CD4-positive, alpha-beta T cell treated with Interleukin-17A for 4 hours (primary cell): Measurements from ENCODE around the gene MGAT4A.

Experiments used
- DNase-seq: peaks from one replicate; pipeline ENCODE4 v3.0.0-alpha.2; 2020; ENCODE audit warnings: mixed read lengths

The MGAT4A gene

GRCh38 chr2:98731041-98731893 lies at the start of gene MGAT4A:
MGAT4A (minus strand) TSS chr2:98731132; CDS start chr2:98726332, 4,800 bp downstream.
- DNase-seq: peak; percentile 87

DNA sequence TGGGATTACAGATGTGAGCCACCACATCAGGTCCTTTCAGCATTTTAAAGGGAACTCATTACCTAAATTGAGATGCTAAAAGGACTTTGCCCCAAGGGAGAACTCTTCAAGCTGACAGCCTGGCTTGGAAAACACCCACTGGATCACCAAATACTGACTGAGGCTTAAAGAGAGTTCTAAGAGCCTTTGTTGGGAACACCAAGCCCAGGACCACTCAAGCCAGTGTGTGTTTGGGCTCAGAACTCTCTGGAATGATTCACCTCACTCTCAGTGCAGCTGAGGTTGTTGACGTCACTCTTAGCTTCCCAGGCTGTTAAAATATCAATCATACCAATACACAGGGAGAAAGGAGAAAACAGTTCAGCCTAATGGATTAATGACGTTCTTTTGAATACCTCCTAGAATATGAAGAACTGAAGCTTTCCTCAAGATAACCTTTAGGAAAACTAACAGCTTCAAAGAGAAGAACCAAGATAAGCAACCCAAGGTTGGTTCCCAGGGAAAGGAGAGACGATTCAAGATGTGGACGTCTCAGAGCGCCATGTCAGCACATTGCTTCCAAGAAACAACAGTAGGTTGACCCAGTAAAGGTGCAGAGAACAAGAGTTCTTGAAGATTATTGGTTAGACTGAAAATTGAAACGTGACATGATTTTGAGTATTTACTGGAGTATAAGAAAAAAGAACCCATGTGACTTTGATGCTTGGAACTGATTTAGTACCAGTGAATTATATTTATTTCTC lies 48.0 kb upstream of the MGAT4A start:
- DNase-seq: no peak

- DNase-seq: no peak
Observed at GRCh38 chr2:98778151-98778550, 47.2 kb upstream of the MGAT4A start.

DNA sequence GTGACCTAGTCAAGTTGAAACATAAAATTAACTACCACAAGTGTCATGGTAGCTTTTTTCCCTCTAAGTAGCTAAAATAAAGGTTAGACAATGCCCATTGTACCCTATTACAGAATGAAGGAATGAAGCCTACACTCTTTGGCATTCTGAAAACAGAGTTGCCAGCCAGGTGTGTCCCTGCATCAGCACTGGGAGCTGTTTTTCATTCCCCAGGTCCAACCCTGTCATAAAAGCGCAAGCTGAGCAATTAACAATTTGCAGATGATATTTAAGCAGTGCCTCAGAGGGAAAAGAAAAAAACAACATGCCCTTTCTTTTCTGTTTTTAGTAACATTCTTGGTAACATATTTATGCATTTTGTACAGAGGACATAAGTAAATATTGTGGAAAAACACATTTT lies 46.8 kb upstream of the MGAT4A start:
- no peak for DNase-seq

DNA sequence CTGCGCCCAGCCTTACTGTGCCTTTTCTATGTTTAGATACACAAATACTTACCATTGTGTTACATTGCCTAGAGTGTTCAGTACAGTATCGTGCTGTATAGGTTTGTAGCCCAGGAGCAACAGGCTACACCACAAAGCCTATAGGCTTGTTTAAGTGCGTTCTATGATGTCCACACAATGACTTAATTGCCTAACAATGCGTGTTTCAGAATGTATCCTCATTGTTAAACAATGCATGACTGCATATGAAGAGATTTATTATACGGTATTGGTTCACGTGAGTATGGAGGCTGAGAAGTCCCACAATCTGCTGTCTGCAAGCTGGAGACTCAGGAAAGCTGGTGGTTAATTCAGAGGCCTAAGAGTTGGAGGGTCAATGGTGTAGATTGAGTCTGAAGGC lies 46.1 kb upstream of the MGAT4A start:
- DNase-seq: no peak

DNA sequence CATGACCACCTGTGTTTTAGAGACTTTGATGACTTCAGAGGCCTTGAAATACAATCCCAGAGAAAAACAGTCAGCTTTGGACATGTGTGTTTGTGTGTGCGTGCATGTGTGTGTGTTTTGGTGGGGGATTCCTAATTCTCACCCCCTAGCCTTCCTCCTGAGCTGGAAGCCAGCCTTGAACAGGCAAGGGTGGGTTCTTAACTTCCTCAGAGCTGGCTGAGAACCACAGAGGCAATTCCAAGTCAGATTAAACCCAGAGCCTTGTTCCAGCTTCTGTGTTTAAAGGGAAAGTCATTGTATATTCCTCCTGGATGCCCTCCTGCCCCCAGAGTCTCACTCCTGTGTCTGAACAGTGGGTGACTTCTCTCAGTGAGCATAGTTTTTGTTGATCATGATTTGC lies 45.2 kb upstream of the MGAT4A start:
- DNase-seq: no peak

GRCh38 chr2:98775146-98775986 lies 44.4 kb upstream of the MGAT4A start:
- no peak for DNase-seq

- peak; percentile 23 for DNase-seq
Observed at GRCh38 chr2:98773907-98774306, 43.0 kb upstream of the MGAT4A start.

GRCh38 chr2:98773169-98773568 lies 42.2 kb upstream of the MGAT4A start:
- DNase-seq: peak; percentile 20

DNA sequence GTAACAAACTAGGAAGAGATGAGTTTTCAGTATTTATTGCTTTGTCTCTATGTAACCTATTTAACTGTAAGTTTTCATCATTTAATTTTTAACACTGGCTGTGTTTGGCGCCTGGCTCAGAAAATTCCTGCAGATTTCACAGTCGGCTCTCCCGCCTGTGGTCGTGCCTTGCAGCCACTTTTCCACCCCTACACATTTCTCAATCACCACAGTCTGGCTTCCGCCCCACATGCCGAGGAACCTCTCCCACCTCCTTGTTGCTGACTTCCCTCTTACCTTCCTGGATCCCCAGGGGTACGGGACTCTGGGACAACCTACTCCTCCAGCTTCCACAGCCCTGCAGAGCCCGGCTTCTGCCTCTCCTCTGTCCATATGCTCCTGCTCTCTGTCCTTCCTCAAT lies 41.6 kb upstream of the MGAT4A start:
- no peak for DNase-seq

DNA sequence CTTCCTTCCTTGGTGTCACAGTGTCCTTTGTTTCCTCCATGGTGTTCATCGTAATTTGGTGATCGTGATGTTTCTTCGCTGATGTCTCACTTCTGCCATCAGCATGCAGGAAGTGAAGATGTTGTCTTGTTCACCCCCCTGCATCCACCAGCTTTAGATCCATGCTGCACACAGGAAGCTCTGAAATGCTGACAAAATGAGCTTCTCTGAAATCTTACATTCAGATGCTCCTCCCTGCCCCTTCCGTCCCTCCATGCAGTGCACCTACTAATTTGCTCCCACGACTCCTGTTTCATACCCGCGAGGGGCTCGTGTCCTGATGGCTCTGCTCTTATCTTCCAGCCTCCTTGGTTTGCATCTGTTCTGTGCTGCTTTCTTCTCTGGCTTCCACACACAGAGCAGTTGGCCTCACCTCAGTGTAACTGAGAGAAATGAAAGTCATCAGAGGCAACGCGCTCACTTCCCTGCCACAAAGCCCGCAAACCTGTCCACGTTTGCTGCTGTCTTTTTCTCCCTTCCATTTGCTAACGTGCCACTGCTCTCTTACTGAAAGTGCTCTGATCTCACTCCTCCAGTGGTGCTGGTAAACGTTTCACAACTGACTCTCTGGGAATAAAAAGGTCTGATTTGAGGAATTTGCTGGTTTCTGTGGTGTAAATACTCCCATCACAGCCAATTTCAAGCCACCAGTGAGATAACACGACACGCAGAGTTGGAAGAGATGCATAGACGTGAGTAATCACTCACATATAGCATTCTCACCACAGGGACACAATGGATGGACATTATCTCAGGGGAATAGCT lies 41.0 kb upstream of the MGAT4A start:
- peak; percentile 76 for DNase-seq

DNA sequence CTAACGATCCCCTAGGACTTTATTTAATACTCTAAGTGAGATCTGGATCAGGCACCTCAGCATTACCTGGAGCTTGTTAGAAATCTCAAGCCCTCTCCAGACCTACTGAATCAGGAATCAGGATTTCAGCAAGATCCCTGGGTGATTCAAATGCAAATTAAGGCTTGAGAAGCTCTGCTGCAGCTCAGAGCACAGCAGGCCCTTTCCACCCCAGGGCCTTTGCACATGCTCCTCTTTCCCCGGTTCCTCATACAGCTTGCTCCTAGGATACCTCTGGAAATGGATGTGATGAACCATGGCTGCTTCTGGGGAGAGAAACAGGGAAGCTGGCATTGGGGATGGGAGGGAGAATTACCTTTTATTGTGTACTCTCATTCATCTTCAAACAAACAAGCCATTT lies 40.3 kb upstream of the MGAT4A start:
- DNase-seq: peak; percentile 38

DNA sequence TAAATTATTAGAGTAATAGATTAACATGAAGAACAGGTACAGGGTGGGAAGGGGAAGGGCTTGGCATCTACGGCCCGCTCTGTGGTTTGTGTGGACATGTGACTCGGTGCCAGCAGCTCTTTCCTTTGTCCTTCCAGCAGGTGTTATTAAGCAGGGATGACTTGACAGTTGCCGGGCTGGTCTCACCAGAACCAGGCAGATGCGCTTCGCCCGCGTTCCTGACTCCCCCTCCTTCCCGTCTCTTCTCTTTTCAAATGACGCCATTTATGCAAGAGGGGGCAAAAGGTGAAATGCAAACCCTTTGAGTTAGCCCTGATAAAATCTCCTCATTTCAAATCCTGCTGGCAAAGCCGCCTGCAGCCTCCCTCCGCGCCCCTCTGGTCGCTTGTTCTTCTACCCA lies 38.9 kb upstream of the MGAT4A start:
- peak; percentile 54 for DNase-seq

DNA sequence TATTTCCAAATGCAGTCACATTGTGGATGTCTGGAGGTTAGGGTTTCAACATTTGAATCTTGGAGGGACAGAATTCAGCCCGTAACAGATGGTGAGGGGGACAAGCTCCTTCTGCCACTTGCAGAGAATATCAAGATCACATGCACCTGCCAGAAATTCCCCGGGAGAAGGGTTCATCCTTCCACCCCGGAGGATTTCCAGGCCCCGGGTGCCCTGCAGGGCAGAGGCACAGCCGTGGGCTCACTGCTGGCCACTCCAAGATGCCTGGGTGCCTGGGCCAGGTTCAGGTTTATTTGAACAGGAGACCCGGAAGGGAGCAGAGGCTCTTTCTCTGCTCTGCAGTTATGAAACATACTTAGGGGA lies 38.2 kb upstream of the MGAT4A start:
- DNase-seq: no peak

- DNase-seq: peak; percentile 45
Observed at GRCh38 chr2:98768384-98769113, 37.6 kb upstream of the MGAT4A start.

DNA sequence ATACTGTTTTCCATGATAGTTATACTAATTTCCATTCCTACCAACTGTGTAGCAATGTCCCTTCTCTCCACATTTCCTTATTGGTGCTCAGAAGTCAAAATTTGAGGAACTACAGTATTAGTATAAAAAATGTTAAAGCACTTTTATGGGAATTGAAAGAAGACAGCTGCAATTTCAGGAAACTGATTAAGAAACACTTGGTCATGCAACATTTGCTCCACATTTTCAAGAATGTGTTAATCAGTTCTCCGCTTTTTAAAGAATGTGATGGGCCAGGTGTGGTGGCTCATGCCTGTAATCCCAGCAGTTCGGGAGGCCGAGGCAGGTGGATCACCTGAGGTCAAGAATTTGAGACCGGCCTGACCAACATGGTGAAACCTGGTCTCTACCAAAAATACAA lies 33.6 kb upstream of the MGAT4A start:
- no peak for DNase-seq

DNA sequence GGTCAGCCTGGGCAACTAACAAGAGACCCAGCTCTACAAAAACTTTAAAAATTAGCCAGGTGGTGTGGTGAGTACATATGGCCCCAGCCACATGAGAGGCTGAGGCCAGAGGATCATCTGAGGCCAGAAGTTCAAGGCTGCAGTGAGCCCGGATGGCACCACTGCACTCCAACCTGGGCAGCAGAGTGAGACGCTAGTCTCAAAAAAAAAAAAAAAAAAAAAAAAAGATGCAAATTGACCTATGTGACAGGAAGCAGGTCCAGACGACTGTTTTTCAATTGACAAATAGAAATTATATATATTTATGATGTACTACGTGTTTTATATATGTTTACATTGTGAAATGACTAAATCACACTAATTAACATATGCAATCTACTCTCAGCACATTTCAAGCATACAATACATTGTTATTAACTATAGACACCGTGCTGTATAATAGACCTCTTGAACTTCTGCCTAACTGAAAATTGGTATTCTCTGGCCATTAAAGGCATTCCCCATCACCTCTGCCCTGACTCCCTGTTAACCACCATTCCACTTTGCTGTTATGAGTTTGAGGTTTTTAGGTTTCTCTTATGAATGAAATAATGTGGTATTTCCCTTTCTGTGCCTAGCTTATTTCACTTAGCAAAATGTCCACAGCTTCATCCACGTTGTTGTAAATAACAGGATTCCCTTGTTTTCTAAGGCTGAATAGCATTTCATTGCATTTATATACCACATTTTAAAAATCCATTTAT lies 32.4 kb upstream of the MGAT4A start:
- no peak for DNase-seq

DNA sequence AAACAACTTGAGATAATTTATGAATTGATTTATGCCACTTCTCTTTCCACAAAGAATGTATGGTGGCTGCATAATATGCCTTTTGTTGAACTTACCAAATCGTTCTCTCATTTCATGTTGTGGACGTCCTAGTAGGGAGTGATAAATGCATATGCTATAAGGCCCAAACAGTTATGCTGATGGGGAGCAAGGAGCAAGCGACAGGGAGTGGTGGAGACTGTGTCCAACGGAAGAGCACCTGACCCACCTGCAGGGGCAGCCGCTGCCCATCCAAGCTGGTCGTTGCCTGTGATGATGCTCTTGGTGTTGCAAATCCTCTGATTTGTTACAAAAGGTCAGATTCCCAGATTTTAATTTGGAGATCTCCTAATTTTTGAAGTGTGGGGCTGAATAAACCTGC lies 31.0 kb upstream of the MGAT4A start:
- no peak for DNase-seq

- peak; percentile 88 for DNase-seq
Observed at GRCh38 chr2:98761267-98761781, 30.4 kb upstream of the MGAT4A start.

GRCh38 chr2:98759827-98760625 lies 29.1 kb upstream of the MGAT4A start:
- no peak for DNase-seq
